Right lobe of liver (tissue), 4 donors: ENCODE data around the gene DRAXIN.

Experiments used
- POLR2A ChIP-seq: fragments of 450-650 bp; IDR thresholded peaks from one replicate; pipeline ENCODE4 v1.6.1; 2017; ENCODE audit warnings: antibody characterized with exemption, mild to moderate bottlenecking
- TF ChIP-seq, protein P1 (sequence below), 4 donors: fragments of 200-600 bp in 3 of 4; fragments of 450-650 bp in 1 of 4; IDR thresholded peaks; one replicate each; pipeline versions ENCODE4 v1.5.1 to v1.8.0; 2016 to 2022; ENCODE audit warnings: antibody characterized with exemption in 4 of 4, mild to moderate bottlenecking in 2 of 4
- donor health status: DM: no; HTN: no; CAD: no.
- donor health status: DM: no; HTN: no; CAD: no.
- donor health status: DM: no; HTN: yes; CAD: no.

- TF ChIP-seq, protein P1, sequence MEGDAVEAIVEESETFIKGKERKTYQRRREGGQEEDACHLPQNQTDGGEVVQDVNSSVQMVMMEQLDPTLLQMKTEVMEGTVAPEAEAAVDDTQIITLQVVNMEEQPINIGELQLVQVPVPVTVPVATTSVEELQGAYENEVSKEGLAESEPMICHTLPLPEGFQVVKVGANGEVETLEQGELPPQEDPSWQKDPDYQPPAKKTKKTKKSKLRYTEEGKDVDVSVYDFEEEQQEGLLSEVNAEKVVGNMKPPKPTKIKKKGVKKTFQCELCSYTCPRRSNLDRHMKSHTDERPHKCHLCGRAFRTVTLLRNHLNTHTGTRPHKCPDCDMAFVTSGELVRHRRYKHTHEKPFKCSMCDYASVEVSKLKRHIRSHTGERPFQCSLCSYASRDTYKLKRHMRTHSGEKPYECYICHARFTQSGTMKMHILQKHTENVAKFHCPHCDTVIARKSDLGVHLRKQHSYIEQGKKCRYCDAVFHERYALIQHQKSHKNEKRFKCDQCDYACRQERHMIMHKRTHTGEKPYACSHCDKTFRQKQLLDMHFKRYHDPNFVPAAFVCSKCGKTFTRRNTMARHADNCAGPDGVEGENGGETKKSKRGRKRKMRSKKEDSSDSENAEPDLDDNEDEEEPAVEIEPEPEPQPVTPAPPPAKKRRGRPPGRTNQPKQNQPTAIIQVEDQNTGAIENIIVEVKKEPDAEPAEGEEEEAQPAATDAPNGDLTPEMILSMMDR (IDR thresholded peaks at IDR 0.05), result no peak
- TF ChIP-seq POLR2A, result no peak
Observed at GRCh38 chr1:11703357-11704193, 12.1 kb downstream of the DRAXIN start.
